IgD-negative memory B cell (primary cell): ENCODE measurements around the gene FBXW12. TPM values are rescaled to one million over a fixed set of nuclear protein-coding genes. Genes with fewer than 3 reads are reported as not detected.

Experiments
- H3K27ac Mint-ChIP-seq, 3 donors: one replicate each; pipeline ENCODE4 v1.8.0; 2020 to 2022; ENCODE audit warnings: mild to moderate bottlenecking in 3 of 3, mixed read lengths in 3 of 3, moderate library complexity in 1 of 3
- H3K27me3 Mint-ChIP-seq: one replicate; pipeline ENCODE4 v1.8.0; 2021; ENCODE audit warnings: mixed read lengths
- H3K36me3 Mint-ChIP-seq: one replicate; pipeline ENCODE4 v1.8.0; 2020; ENCODE audit warnings: mild to moderate bottlenecking, mixed read lengths
- H3K4me1 Mint-ChIP-seq, 3 donors: one replicate each; pipeline ENCODE4 v1.8.0; 2020 to 2022; ENCODE audit warnings: mixed read lengths in 3 of 3, mild to moderate bottlenecking in 1 of 3
- H3K4me3 Mint-ChIP-seq, 4 donors: one replicate each; pipeline ENCODE4 v1.8.0; 2020 to 2022; ENCODE audit warnings: mild to moderate bottlenecking in 4 of 4, mixed read lengths in 4 of 4, moderate library complexity in 3 of 4
- H3K9me3 Mint-ChIP-seq, 3 donors: one replicate each; pipeline ENCODE4 v1.8.0; 2020 to 2021; ENCODE audit warnings: mixed read lengths in 3 of 3, mild to moderate bottlenecking in 1 of 3
- polyA plus RNA-seq: library from polyadenylated mRNA; unstranded; fragments of 300-500 nt; fragmentation: Illumina TruSeq; gene quantifications from one replicate; pipeline ENCODE4 v1.2.3, GENCODE V29; 2021

The FBXW12 gene
- polyA plus RNA-seq, 1 donor from 2014 or later: not detected

GRCh38 chr3:48361928-48362327, 10.1 kb upstream of the FBXW12 start:
- H3K27ac Mint-ChIP-seq: no peak overlapping the region

GRCh38 chr3:48364840-48365239, 7.2 kb upstream of the FBXW12 start:
- Mint-ChIP-seq H3K4me1 (no peaks in the 10 kb centered on the region), H3K36me3 (peaks cover 2% of the 10 kb centered on the region), H3K4me3 (no peak overlapping the region), H3K27me3 (peaks cover 4% of the 10 kb centered on the region), H3K27ac (no peak overlapping the region), H3K9me3 (peaks cover 5 to 16% (median 15%) of the 10 kb centered on the region in 3 donors)

More at GRCh38 chr3:48361928-48362327, 10.1 kb upstream of the FBXW12 start:
- Mint-ChIP-seq H3K27me3 (peaks cover 7% of the 10 kb centered on the region), H3K4me1 (no peaks in the 10 kb centered on the region), H3K4me3 (no peak overlapping the region), H3K36me3 (peaks cover 2% of the 10 kb centered on the region), H3K9me3 (peaks cover 5 to 18% (median 16%) of the 10 kb centered on the region in 3 donors)

- Mint-ChIP-seq H3K4me3 (no peak overlapping the region), H3K36me3 (peaks cover 2% of the 10 kb centered on the region), H3K4me1 (no peaks in the 10 kb centered on the region), H3K27ac (no peak overlapping the region), H3K9me3 (peaks cover under 1 to 2% (median under 1%) of the 10 kb centered on the region in 3 donors), H3K27me3 (peaks cover 4% of the 10 kb centered on the region)
Observed at GRCh38 chr3:48367201-48367600, 4.8 kb upstream of the FBXW12 start.

- Mint-ChIP-seq H3K4me1 (no peaks in the 10 kb centered on the region), H3K27me3 (peaks cover 3% of the 10 kb centered on the region), H3K27ac (no peak overlapping the region), H3K36me3 (no peaks in the 10 kb centered on the region), H3K9me3 (no peaks in the 10 kb centered on the region), H3K4me3 (no peak overlapping the region)
Observed at GRCh38 chr3:48369693-48370332, 2.2 kb upstream of the FBXW12 start.

- no peaks in the 10 kb centered on the region for H3K9me3 Mint-ChIP-seq
- no peaks in the 10 kb centered on the region for H3K36me3 Mint-ChIP-seq
- H3K27ac Mint-ChIP-seq: no peak overlapping the region
- no peaks in the 10 kb centered on the region for H3K4me1 Mint-ChIP-seq
- H3K27me3 Mint-ChIP-seq: peaks cover 3% of the 10 kb centered on the region
- H3K4me3 Mint-ChIP-seq: no peak overlapping the region
Observed at GRCh38 chr3:48370333-48370713, 1.7 kb upstream of the FBXW12 start.

- H3K27me3 Mint-ChIP-seq: no peaks in the 10 kb centered on the region
- H3K36me3 Mint-ChIP-seq: no peaks in the 10 kb centered on the region
- no peak overlapping the region for H3K4me3 Mint-ChIP-seq
- H3K9me3 Mint-ChIP-seq: no peaks in the 10 kb centered on the region
- no peaks in the 10 kb centered on the region for H3K4me1 Mint-ChIP-seq
- H3K27ac Mint-ChIP-seq: no peak overlapping the region
Observed at GRCh38 chr3:48372377-48372770, 355 bp downstream of the FBXW12 start.

- H3K27ac Mint-ChIP-seq: no peak overlapping the region
- no peaks in the 10 kb centered on the region for H3K4me1 Mint-ChIP-seq
- H3K27me3 Mint-ChIP-seq: peaks cover 2% of the 10 kb centered on the region
- H3K9me3 Mint-ChIP-seq: no peaks in the 10 kb centered on the region
- H3K4me3 Mint-ChIP-seq: no peak overlapping the region
- H3K36me3 Mint-ChIP-seq: no peaks in the 10 kb centered on the region
Observed at GRCh38 chr3:48372862-48373435, 930 bp downstream of the FBXW12 start.

- Mint-ChIP-seq H3K9me3 (peaks cover 0 to 3% (median 0%) of the 10 kb centered on the region in 3 donors), H3K27ac (no peak overlapping the region), H3K27me3 (peaks cover 17% of the 10 kb centered on the region)
Observed at GRCh38 chr3:48387634-48388033, 15.6 kb downstream of the FBXW12 start.

GRCh38 chr3:48388966-48389365, 16.9 kb downstream of the FBXW12 start:
- no peaks in the 10 kb centered on the region for H3K4me1 Mint-ChIP-seq
- H3K9me3 Mint-ChIP-seq: peaks cover 0 to 3% (median 0%) of the 10 kb centered on the region in 3 donors
- peaks cover 18% of the 10 kb centered on the region for H3K27me3 Mint-ChIP-seq
- H3K4me3 Mint-ChIP-seq: no peak overlapping the region
- H3K27ac Mint-ChIP-seq: no peak overlapping the region
- no peaks in the 10 kb centered on the region for H3K36me3 Mint-ChIP-seq

More at GRCh38 chr3:48387634-48388033, 15.6 kb downstream of the FBXW12 start:
- Mint-ChIP-seq H3K4me1 (no peaks in the 10 kb centered on the region), H3K4me3 (no peak overlapping the region), H3K36me3 (no peaks in the 10 kb centered on the region)

- no peaks in the 10 kb centered on the region for H3K9me3 Mint-ChIP-seq
- peaks cover 1% of the 10 kb centered on the region for H3K36me3 Mint-ChIP-seq
- H3K4me1 Mint-ChIP-seq: no peaks in the 10 kb centered on the region
- H3K27ac Mint-ChIP-seq: no peak overlapping the region
- H3K4me3 Mint-ChIP-seq: no peak overlapping the region
- H3K27me3 Mint-ChIP-seq: peaks cover 14% of the 10 kb centered on the region
Observed at GRCh38 chr3:48394391-48394790, 22.4 kb downstream of the FBXW12 start.

GRCh38 chr3:48395714-48396113, 23.7 kb downstream of the FBXW12 start:
- no peaks in the 10 kb centered on the region for H3K4me1 Mint-ChIP-seq
- H3K4me3 Mint-ChIP-seq: no peak overlapping the region
- H3K27ac Mint-ChIP-seq: no peak overlapping the region
- peaks cover 11% of the 10 kb centered on the region for H3K27me3 Mint-ChIP-seq
- peaks cover 1% of the 10 kb centered on the region for H3K36me3 Mint-ChIP-seq
- no peaks in the 10 kb centered on the region for H3K9me3 Mint-ChIP-seq

- H3K4me1 Mint-ChIP-seq: no peaks in the 10 kb centered on the region
- peaks cover 1% of the 10 kb centered on the region for H3K36me3 Mint-ChIP-seq
- no peaks in the 10 kb centered on the region for H3K9me3 Mint-ChIP-seq
- H3K27ac Mint-ChIP-seq: no peak overlapping the region
- peak overlapping the region in 1 of 4 donors; percentile 11 for H3K4me3 Mint-ChIP-seq
- no peaks in the 10 kb centered on the region for H3K27me3 Mint-ChIP-seq
Observed at GRCh38 chr3:48397767-48398681, 26.0 kb downstream of the FBXW12 start.

GRCh38 chr3:48398701-48399386, 26.8 kb downstream of the FBXW12 start:
- H3K27me3 Mint-ChIP-seq: no peaks in the 10 kb centered on the region
- H3K4me3 Mint-ChIP-seq: no peak overlapping the region
- no peaks in the 10 kb centered on the region for H3K4me1 Mint-ChIP-seq
- no peak overlapping the region for H3K27ac Mint-ChIP-seq
- no peaks in the 10 kb centered on the region for H3K9me3 Mint-ChIP-seq
- H3K36me3 Mint-ChIP-seq: peaks cover 1% of the 10 kb centered on the region

GRCh38 chr3:48399387-48400172, 27.6 kb downstream of the FBXW12 start:
- Mint-ChIP-seq H3K9me3 (no peaks in the 10 kb centered on the region), H3K4me3 (peak overlapping the region in 1 of 4 donors; percentile 27), H3K36me3 (peaks cover 1% of the 10 kb centered on the region), H3K4me1 (no peaks in the 10 kb centered on the region), H3K27me3 (no peaks in the 10 kb centered on the region), H3K27ac (no peak overlapping the region)
